ENCODE measurements around the gene MMP7.

MMP7 gene

GRCh38 chr11:102545701-102546100, 15.2 kb upstream of the MMP7 start:
- TF ChIP-seq CTCF (IDR thresholded peaks at IDR 0.05; ENCODE audit: insufficient read depth, low read depth, low read length, missing control alignments): no peak
- no peak for DNase-seq (ENCODE audit: low read depth)
- no peak overlapping the region for H3K4me3 ChIP-seq (ENCODE audit: low read depth, low read length)

- DNase-seq (ENCODE audit: low read depth): no peak
- TF ChIP-seq CTCF (IDR thresholded peaks at IDR 0.05; ENCODE audit: insufficient read depth, low read depth, low read length, missing control alignments): no peak
- no peak overlapping the region for H3K4me3 ChIP-seq (ENCODE audit: low read depth, low read length)
Observed at GRCh38 chr11:102544594-102544993, 14.0 kb upstream of the MMP7 start.

- no peak for TF ChIP-seq CTCF (IDR thresholded peaks at IDR 0.05; ENCODE audit: insufficient read depth, low read depth, low read length, missing control alignments)
- DNase-seq (ENCODE audit: low read depth): no peak
- no peak overlapping the region for H3K4me3 ChIP-seq (ENCODE audit: low read depth, low read length)
Observed at GRCh38 chr11:102539567-102539966, 9.0 kb upstream of the MMP7 start.

- no peak overlapping the region for H3K4me3 ChIP-seq (ENCODE audit: low read depth, low read length)
- no peak for TF ChIP-seq CTCF (IDR thresholded peaks at IDR 0.05; ENCODE audit: insufficient read depth, low read depth, low read length, missing control alignments)
Observed at GRCh38 chr11:102538932-102539331, 8.4 kb upstream of the MMP7 start.

GRCh38 chr11:102534261-102534872, 3.8 kb upstream of the MMP7 start:
- peak; percentile 8 for TF ChIP-seq CTCF (IDR thresholded peaks at IDR 0.05; ENCODE audit: insufficient read depth, low read depth, low read length, missing control alignments)
- DNase-seq (ENCODE audit: low read depth): peak; percentile 12
- H3K4me3 ChIP-seq (ENCODE audit: low read depth, low read length): no peak overlapping the region

More at GRCh38 chr11:102538932-102539331, 8.4 kb upstream of the MMP7 start:
- no peak for DNase-seq (ENCODE audit: low read depth)

GRCh38 chr11:102528618-102529017, 1.9 kb downstream of the MMP7 start:
- TF ChIP-seq CTCF (IDR thresholded peaks at IDR 0.05; ENCODE audit: insufficient read depth, low read depth, low read length, missing control alignments): no peak
- no peak for DNase-seq (ENCODE audit: low read depth)
- no peak overlapping the region for H3K4me3 ChIP-seq (ENCODE audit: low read depth, low read length)

- DNase-seq (ENCODE audit: low read depth): no peak
- no peak overlapping the region for H3K4me3 ChIP-seq (ENCODE audit: low read depth, low read length)
- TF ChIP-seq CTCF (IDR thresholded peaks at IDR 0.05; ENCODE audit: insufficient read depth, low read depth, low read length, missing control alignments): no peak
Observed at GRCh38 chr11:102527684-102528083, 2.9 kb downstream of the MMP7 start.

Data from GM12865 (cell line).